ENCODE measurements around the gene SULT1B1.

SULT1B1 gene

DNA sequence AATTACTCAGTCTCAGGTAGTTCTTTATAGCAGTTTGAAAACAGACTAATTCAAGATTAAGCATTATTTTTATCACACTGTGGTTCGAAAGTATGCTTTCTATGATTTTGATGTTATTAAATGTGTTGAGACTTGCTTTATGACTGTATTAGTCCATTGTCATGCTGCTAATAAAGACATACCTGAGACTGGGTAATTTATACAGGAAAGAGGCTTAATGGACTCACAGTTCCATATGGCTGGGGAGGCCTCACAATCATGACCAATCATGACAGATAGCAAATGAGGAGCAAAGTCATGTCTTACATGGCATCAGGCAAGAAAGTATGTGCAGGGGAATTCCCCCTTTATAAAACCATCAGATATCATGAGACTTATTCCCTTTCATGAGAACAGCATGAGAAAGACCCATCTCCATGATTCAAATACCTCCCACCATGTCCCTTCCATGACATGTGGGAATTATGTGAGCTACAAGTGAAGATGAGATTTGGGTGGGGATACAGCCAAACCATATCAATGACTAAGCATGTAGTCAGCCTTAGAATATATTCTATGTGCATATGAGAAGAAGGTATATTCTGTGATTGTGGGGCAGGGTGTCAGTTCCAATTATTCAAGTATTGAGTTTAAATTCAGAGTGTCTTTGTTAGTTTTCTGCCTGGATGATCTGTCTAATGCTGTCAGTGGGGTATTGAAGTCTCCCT lies 62.7 kb downstream of the SULT1B1 start:
- no peak for DNase-seq (ENCODE audit: low read depth)

DNA sequence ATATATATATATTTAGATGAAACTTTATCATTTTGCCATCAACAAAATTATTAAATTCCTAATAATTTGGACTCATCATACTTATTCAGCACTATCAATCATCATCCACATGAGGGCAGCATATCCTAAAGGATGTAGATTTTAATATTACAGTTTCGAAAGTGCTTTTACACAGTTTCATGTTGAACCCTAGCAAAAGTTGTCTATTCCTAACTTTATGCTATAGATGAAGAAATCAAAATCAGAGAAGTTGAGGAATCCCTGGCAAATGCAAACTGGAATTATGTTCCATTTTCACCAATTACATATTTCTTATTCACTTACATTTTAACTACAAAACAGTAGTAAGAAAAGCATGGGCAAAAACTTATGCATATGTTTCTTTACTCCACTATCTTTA lies 70.8 kb downstream of the SULT1B1 start:
- DNase-seq (ENCODE audit: low read depth), result no peak

- no peak for DNase-seq (ENCODE audit: low read depth)
Observed at GRCh38 chr4:69684804-69685203, 75.6 kb downstream of the SULT1B1 start.
